Caco-2 (cell line): ENCODE results near the gene NAA35. TPM values are rescaled to one million over a fixed set of nuclear protein-coding genes. Genes with fewer than 3 reads are reported as not detected.

Experiments used
- BruUV-seq: library from RNA; stranded (reverse); fragments of 400-500 nt; replicated peaks from 2 replicates; lab custom pipeline; 2021; lab: Mats Ljungman, UMichigan
- CTCF ChIA-PET: fragments of 300-600 bp; sonication (Branson Sonifier 250); formaldehyde crosslinking; loops from one replicate; lab custom pipeline; 2022; ENCODE audit warnings: antibody characterized with exemption; lab: Charles Lee
- POLR2A ChIA-PET: fragments of 300-600 bp; sonication (Branson Sonifier 250); formaldehyde crosslinking; loops from one replicate; lab custom pipeline; 2022; ENCODE audit warnings: antibody characterized with exemption; lab: Charles Lee
- DNase-seq, 2 experiments: peaks; one replicate each; pipeline versions ENCODE4 v3.0.0 to v3.0.0-alpha.2; 2020 to 2022
- H3K27me3 ChIP-seq: replicated peaks from 2 replicates; pipeline ENCODE4 v1.6.0; 2011; ENCODE audit warnings: low read length; ENCODE audit not compliant: control insufficient read depth, insufficient read depth
- H3K36me3 ChIP-seq: 2 replicates; pipeline ENCODE4 v1.5.1; 2011; ENCODE audit warnings: low read length; ENCODE audit not compliant: control insufficient read depth, insufficient read depth
- H3K4me1 ChIP-seq: fragments of 250-450 bp; sonication (Bioruptor Pico); 2 replicates; pipeline ENCODE4 v1.5.1; 2020; ENCODE audit warnings: mild to moderate bottlenecking
- H3K4me3 ChIP-seq: 2 replicates; pipeline ENCODE4 v1.5.1; 2011; ENCODE audit warnings: low read depth, mild to moderate bottlenecking, control low read depth, low read length
- H3K9me3 ChIP-seq: fragments of 250-450 bp; sonication (Bioruptor Pico); 2 replicates; pipeline ENCODE4 v1.5.1; 2020; ENCODE audit warnings: mild to moderate bottlenecking, moderate library complexity
- H3K27ac Mint-ChIP-seq: one replicate; pipeline ENCODE4 v1.8.0; 2022; ENCODE audit warnings: mixed read lengths; ENCODE audit not compliant: unreplicated experiment
- H3K27me3 Mint-ChIP-seq: one replicate; pipeline ENCODE4 v1.8.0; 2022; ENCODE audit warnings: mixed read lengths; ENCODE audit not compliant: insufficient read depth, unreplicated experiment
- H3K36me3 Mint-ChIP-seq: one replicate; pipeline ENCODE4 v1.8.0; 2022; ENCODE audit warnings: mild to moderate bottlenecking, mixed read lengths; ENCODE audit not compliant: insufficient read depth, unreplicated experiment
- H3K4me1 Mint-ChIP-seq: one replicate; pipeline ENCODE4 v1.8.0; 2022; ENCODE audit warnings: low read depth, mixed read lengths; ENCODE audit not compliant: unreplicated experiment
- H3K4me3 Mint-ChIP-seq: one replicate; pipeline ENCODE4 v1.8.0; 2022; ENCODE audit warnings: mild to moderate bottlenecking, moderate library complexity, mixed read lengths; ENCODE audit not compliant: unreplicated experiment
- H3K9me3 Mint-ChIP-seq: one replicate; pipeline ENCODE4 v1.8.0; 2022; ENCODE audit warnings: mixed read lengths; ENCODE audit not compliant: unreplicated experiment
- CTCF ChIP-seq, 2 experiments: fragments of 200-600 bp in 1 of 2; IDR thresholded peaks; 1 replicate in 1 of 2; 2 replicates in 1 of 2; pipeline versions ENCODE4 v1.5.1 to v1.8.0; 2011 to 2022; ENCODE audit warnings: antibody characterized with exemption in 1 of 2, control low read depth in 1 of 2, inconsistent platforms in 1 of 2, low read depth in 1 of 2, low read length in 1 of 2, mild to moderate bottlenecking in 1 of 2, moderate library complexity in 1 of 2; ENCODE audit not compliant: insufficient read depth in 1 of 2, severe bottlenecking in 1 of 2, unreplicated experiment in 1 of 2
- intact Hi-C: fragments of 100-400 bp; cut with micrococcal nuclease; formaldehyde crosslinking; loops from one replicate; pipeline ENCODE4 v1.10.0; 2022; ENCODE audit not compliant: unreplicated experiment
- total RNA-seq: library from RNA; stranded (reverse); gene quantifications from 2 replicates; pipeline ENCODE4 v1.2.3, GENCODE V29; 2022

NAA35 gene
- total RNA-seq, 1 experiment from 2014 or later, result 24.1 TPM

- H3K9me3 ChIP-seq, result no peaks in the 10 kb centered on the region
- H3K36me3 ChIP-seq, result no peaks in the 10 kb centered on the region; the same call in 1 of the 2 replicates
- TF ChIP-seq CTCF (IDR thresholded peaks at IDR 0.05; ENCODE audit: insufficient read depth in 1 of 2, low read depth in 1 of 2, low read length in 1 of 2, severe bottlenecking in 1 of 2, unreplicated experiment in 1 of 2), result no peak
- H3K27me3 Mint-ChIP-seq, result no peaks in the 10 kb centered on the region
- ChIA-PET CTCF (no interaction called here), POLR2A (no interaction called here)
- H3K4me3 ChIP-seq, result no peak overlapping the region
- peaks cover 13% of the 10 kb centered on the region for H3K4me1 ChIP-seq
- peaks cover 19% of the 10 kb centered on the region for H3K36me3 Mint-ChIP-seq
- no peak overlapping the region for H3K4me3 Mint-ChIP-seq
- BruUV-seq, result no TSS peak
- H3K27ac Mint-ChIP-seq, result no peak overlapping the region
- intact Hi-C loops, result no loop called here
- DNase-seq, result no peak
- no peaks in the 10 kb centered on the region for H3K27me3 ChIP-seq
- H3K4me1 Mint-ChIP-seq, result no peaks in the 10 kb centered on the region
- H3K9me3 Mint-ChIP-seq, result no peaks in the 10 kb centered on the region
Observed at GRCh38 chr9:85942913-85943709, 2.2 kb downstream of the NAA35 start.

DNA sequence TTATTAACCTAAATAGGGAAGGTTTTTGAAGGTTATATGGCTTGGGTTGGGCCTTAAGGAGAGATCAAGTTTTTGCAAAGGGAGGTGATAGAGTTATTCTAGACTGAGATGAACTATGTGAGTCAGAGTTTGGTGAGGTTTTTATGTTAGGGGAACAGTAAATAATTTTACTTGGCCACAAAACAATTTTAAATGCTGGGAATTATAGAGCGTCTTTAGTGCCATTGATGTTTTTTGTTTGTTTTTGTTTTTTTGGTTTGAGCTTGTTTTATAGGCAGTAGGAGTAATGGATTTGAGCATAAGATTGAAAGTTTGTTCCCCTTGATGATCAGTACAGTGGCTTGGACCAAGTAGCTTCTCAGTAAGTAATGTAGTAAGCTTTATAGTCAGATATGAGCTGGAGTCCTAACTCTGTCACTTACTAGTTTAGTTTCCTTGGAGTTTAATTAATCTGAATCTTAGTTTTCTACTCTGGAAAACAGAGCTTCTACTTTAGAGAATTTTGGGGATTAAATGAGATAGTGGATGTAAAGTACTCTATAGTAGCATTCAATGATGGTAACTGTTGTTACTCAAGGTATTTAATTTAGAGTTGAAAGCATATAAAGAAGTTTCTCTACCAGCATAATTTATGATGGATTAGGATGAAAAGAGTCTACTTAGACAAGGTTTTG, 2.9 kb downstream of the NAA35 start:
- Histone ChIP-seq H3K36me3 (no peaks in the 10 kb centered on the region; the same call in 1 of the 2 replicates), H3K9me3 (no peaks in the 10 kb centered on the region), H3K27me3 (no peaks in the 10 kb centered on the region), H3K4me3 (no peak overlapping the region), H3K4me1 (peaks cover 13% of the 10 kb centered on the region)
- Mint-ChIP-seq H3K27ac (no peak overlapping the region), H3K4me3 (no peak overlapping the region), H3K9me3 (no peaks in the 10 kb centered on the region), H3K36me3 (peaks cover 19% of the 10 kb centered on the region), H3K4me1 (no peaks in the 10 kb centered on the region), H3K27me3 (no peaks in the 10 kb centered on the region)
- intact Hi-C loops, result no loop called here
- no peak for TF ChIP-seq CTCF (IDR thresholded peaks at IDR 0.05; ENCODE audit: insufficient read depth in 1 of 2, low read depth in 1 of 2, low read length in 1 of 2, severe bottlenecking in 1 of 2, unreplicated experiment in 1 of 2)
- BruUV-seq, result no TSS peak
- DNase-seq, result no peak
- ChIA-PET POLR2A (no interaction called here), CTCF (no interaction called here)

DNA sequence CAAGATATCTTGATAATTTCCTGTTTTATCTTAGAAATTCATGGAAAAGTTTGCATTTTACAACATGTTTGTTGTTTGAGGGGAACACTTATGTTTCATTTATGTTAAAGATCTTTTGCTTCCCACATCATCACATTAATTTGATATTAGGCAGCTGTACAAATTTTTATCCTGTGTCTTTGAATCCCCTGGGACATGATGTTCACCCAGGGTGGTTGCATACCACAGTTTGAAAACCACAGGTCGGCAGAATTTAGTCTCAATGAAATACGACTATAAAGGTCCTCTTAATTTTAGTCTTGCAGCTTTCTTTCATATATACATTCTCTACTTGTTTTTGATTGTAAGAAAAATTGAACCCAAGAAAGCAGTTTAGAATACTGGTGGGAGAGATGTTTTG, 3.7 kb downstream of the NAA35 start:
- intact Hi-C loops, result no loop called here
- BruUV-seq, result no TSS peak
- no peak for TF ChIP-seq CTCF (IDR thresholded peaks at IDR 0.05; ENCODE audit: insufficient read depth in 1 of 2, low read depth in 1 of 2, low read length in 1 of 2, severe bottlenecking in 1 of 2, unreplicated experiment in 1 of 2)
- peaks cover 13% of the 10 kb centered on the region for H3K4me1 ChIP-seq
- Mint-ChIP-seq H3K9me3 (no peaks in the 10 kb centered on the region), H3K27me3 (no peaks in the 10 kb centered on the region), H3K27ac (no peak overlapping the region), H3K4me1 (no peaks in the 10 kb centered on the region), H3K4me3 (no peak overlapping the region), H3K36me3 (peaks cover 25% of the 10 kb centered on the region)
- POLR2A ChIA-PET, result no interaction called here
- no peak overlapping the region for H3K4me3 ChIP-seq
- no peaks in the 10 kb centered on the region for H3K9me3 ChIP-seq
- no peaks in the 10 kb centered on the region; the same call in 1 of the 2 replicates for H3K36me3 ChIP-seq
- no peak for DNase-seq
- CTCF ChIA-PET, result no interaction called here
- no peaks in the 10 kb centered on the region for H3K27me3 ChIP-seq
